ENCODE measurements around the gene EYS. TPM values are rescaled to one million over a fixed set of nuclear protein-coding genes. Genes with fewer than 3 reads are reported as not detected.

EYS gene
- total RNA-seq, 1 experiment from 2014 or later: not detected

- Histone ChIP-seq H3K4me2 (ENCODE audit: low read length) (no peak overlapping the region), H3K9me3 (ENCODE audit: control insufficient read depth in 1 of 2, insufficient read depth in 1 of 2, low read depth in 1 of 2, low read length in 2 of 2) (peaks cover 3 to 47% of the 10 kb centered on the region in 2 experiments; a peak in 3 of 4 replicates), H3K4me1 (ENCODE audit: control insufficient read depth in 1 of 2, insufficient read depth in 2 of 2, low read length in 2 of 2) (no peaks in the 10 kb centered on the region), H3K9me2 (ENCODE audit: insufficient read depth) (no peaks in the 10 kb centered on the region), H4K20me1 (ENCODE audit: insufficient read depth) (no peaks in the 10 kb centered on the region), H3K9ac (ENCODE audit: low read length) (no peak overlapping the region), H3K36me3 (ENCODE audit: control insufficient read depth in 1 of 2, insufficient read depth in 2 of 2, low read length in 2 of 2) (no peaks in the 10 kb centered on the region), H3K79me2 (ENCODE audit: insufficient read depth, low read length) (no peaks in the 10 kb centered on the region), H3K27ac (ENCODE audit: low read depth, low read length) (no peak overlapping the region), H3K27me3 (ENCODE audit: insufficient read depth, low read length) (no peaks in the 10 kb centered on the region), H2AFZ (ENCODE audit: low read depth, low read length, poor library complexity, severe bottlenecking) (no peak overlapping the region), H3K4me3 (replicated peaks in 1 of 2; ENCODE audit: low read depth in 1 of 2, low read length in 2 of 2) (no peak overlapping the region)
- DNase-seq (ENCODE audit: low read depth, low spot score) (no peak), ATAC-seq (no peak)
- RAD21 ChIA-PET (ENCODE audit: low non-redundant PET in 1 of 2, low total read pairs in 2 of 2, uncharacterized antibody in 2 of 2, unreplicated experiment in 2 of 2): no interaction called here
- CTCF ChIA-PET: no interaction called here
- intact Hi-C loops (cut with micrococcal nuclease): no loop called here
- POLR2A ChIA-PET: no interaction called here
- TF ChIP-seq POLR2A (IDR thresholded peaks at IDR 0.05; ENCODE audit: borderline replicate concordance, extremely low read depth, insufficient read depth, insufficient read length): no peak
- no peak for TF ChIP-seq SRF (IDR thresholded peaks at IDR 0.05; ENCODE audit: low read depth)
- TF ChIP-seq ZBTB33 (IDR thresholded peaks at IDR 0.05; ENCODE audit: extremely low read depth, insufficient replicate concordance, low read length): no peak
- TF ChIP-seq ZNF274 (IDR thresholded peaks at IDR 0.05; ENCODE audit: low read depth, low read length): no peak
- TF ChIP-seq EGR1 (IDR thresholded peaks at IDR 0.05; ENCODE audit: low read depth): no peak
- TF ChIP-seq POLR2AphosphoS5 (IDR thresholded peaks at IDR 0.05; ENCODE audit: low read depth, low read length): no peak
- no peak for TF ChIP-seq CBX3 (IDR thresholded peaks at IDR 0.05; ENCODE audit: low read depth)
- no peak for TF ChIP-seq ELF1 (IDR thresholded peaks at IDR 0.05; ENCODE audit: borderline replicate concordance, low read depth)
- no peak for TF ChIP-seq RAD21 (IDR thresholded peaks at IDR 0.05; ENCODE audit: low read depth)
- TF ChIP-seq SIN3A (IDR thresholded peaks at IDR 0.05; ENCODE audit: low read depth): no peak
- TF ChIP-seq MAX (IDR thresholded peaks at IDR 0.05): no peak
- TF ChIP-seq SP1 (IDR thresholded peaks at IDR 0.05; ENCODE audit: low read depth): no peak
- TF ChIP-seq ATF3 (IDR thresholded peaks at IDR 0.05): no peak
- TF ChIP-seq TCF7L2 (IDR thresholded peaks at IDR 0.05; ENCODE audit: borderline replicate concordance, extremely low read depth, insufficient read depth, insufficient read length): no peak
- no peak for TF ChIP-seq EZH2phosphoT487 (IDR thresholded peaks at IDR 0.05; ENCODE audit: borderline replicate concordance)
- no peak for TF ChIP-seq YY1 (IDR thresholded peaks at IDR 0.05; ENCODE audit: extremely low read depth, insufficient replicate concordance, low read depth, low read length)
- no TSS peak for BruUV-seq (replicated peaks)
Observed at GRCh38 chr6:65680232-65680631, 26.8 kb downstream of the EYS start.
